Esophagus muscularis mucosa (tissue), 3 donors: ENCODE data around the gene TNFRSF6B.

Experiments used
- POLR2AphosphoS5 ChIP-seq, 2 donors: sonication (generic); formaldehyde crosslinking; IDR thresholded peaks; one replicate each; pipeline ENCODE4 v1.6.1; 2017; ENCODE audit warnings: antibody characterized with exemption in 2 of 2
- TF ChIP-seq, protein P1 (sequence below), 3 experiments: fragments of 200-600 bp in 2 of 3; fragments of 450-650 bp in 1 of 3; sonication (generic) in 2 of 3; IDR thresholded peaks; one replicate each; pipeline ENCODE4 v1.5.1; 2017 to 2019; ENCODE audit warnings: antibody characterized with exemption in 3 of 3, mild to moderate bottlenecking in 2 of 3, moderate library complexity in 1 of 3

GRCh38 chr20:63648190-63648589 is 48.3 kb upstream of the TNFRSF6B start:
- no peak for TF ChIP-seq POLR2AphosphoS5 (IDR thresholded peaks at IDR 0.05)
- TF ChIP-seq, protein P1, sequence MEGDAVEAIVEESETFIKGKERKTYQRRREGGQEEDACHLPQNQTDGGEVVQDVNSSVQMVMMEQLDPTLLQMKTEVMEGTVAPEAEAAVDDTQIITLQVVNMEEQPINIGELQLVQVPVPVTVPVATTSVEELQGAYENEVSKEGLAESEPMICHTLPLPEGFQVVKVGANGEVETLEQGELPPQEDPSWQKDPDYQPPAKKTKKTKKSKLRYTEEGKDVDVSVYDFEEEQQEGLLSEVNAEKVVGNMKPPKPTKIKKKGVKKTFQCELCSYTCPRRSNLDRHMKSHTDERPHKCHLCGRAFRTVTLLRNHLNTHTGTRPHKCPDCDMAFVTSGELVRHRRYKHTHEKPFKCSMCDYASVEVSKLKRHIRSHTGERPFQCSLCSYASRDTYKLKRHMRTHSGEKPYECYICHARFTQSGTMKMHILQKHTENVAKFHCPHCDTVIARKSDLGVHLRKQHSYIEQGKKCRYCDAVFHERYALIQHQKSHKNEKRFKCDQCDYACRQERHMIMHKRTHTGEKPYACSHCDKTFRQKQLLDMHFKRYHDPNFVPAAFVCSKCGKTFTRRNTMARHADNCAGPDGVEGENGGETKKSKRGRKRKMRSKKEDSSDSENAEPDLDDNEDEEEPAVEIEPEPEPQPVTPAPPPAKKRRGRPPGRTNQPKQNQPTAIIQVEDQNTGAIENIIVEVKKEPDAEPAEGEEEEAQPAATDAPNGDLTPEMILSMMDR (IDR thresholded peaks at IDR 0.05) = no peak
